ENCODE data around the gene RYR3. TPM values are rescaled to one million over a fixed set of nuclear protein-coding genes. Genes with fewer than 3 reads are reported as not detected.

RYR3 gene
- polyA plus RNA-seq, 1 donor (not counting 4 experiments of a cell fraction or from before 2014, with no cell fraction given), result 0.04 TPM

- H3K9me3 ChIP-seq (ENCODE audit: control insufficient read depth, low read depth, low read length), result no peaks in the 10 kb centered on the region
- no peaks in the 10 kb centered on the region for H3K27me3 ChIP-seq (ENCODE audit: control insufficient read depth, extremely low read depth, insufficient read depth, low read length)
- dilution Hi-C loops (cut with MboI; ENCODE audit: extremely low pct_ligation_motif_present, low sequenced_read_pairs), result no loop called here
- H3K4me1 ChIP-seq (ENCODE audit: control insufficient read depth, extremely low read depth, insufficient read depth, low read length), result no peaks in the 10 kb centered on the region
- DNase-seq (ENCODE audit: low read depth, low spot score) (no peak), FAIRE-seq (no peak)
- H3K4me3 ChIP-seq (ENCODE audit: control insufficient read depth in 2 of 3, extremely low read depth in 1 of 3, insufficient read depth in 2 of 3, low read depth in 1 of 3, low read length in 3 of 3), result no peak overlapping the region
- no peaks in the 10 kb centered on the region for H3K36me3 ChIP-seq (ENCODE audit: control insufficient read depth in 2 of 2, extremely low read depth in 1 of 2, insufficient read depth in 2 of 2, low read length in 2 of 2)
- H3K9me1 ChIP-seq (ENCODE audit: control insufficient read depth, extremely low read depth, insufficient read depth, low read length), result no peaks in the 10 kb centered on the region
- no peaks in the 10 kb centered on the region for H3K79me2 ChIP-seq (ENCODE audit: control insufficient read depth, insufficient read depth, low read length)
- H3K9ac ChIP-seq (ENCODE audit: control insufficient read depth, extremely low read depth, insufficient read depth, low read length), result no peak overlapping the region
- H4K20me1 ChIP-seq (ENCODE audit: control insufficient read depth, extremely low read depth, insufficient read depth, low read length), result no peaks in the 10 kb centered on the region
- no peak overlapping the region for H2AFZ ChIP-seq (ENCODE audit: control insufficient read depth, low read length)
- H3K27ac ChIP-seq (ENCODE audit: control insufficient read depth, insufficient read depth, low read length), result no peak overlapping the region
- TF ChIP-seq CTCF (optimal IDR thresholded peaks at IDR 0.05 in 1 of 3, IDR thresholded peaks at IDR 0.05 in 1 of 3, conservative IDR thresholded peaks at IDR 0.05 in 1 of 3; ENCODE audit: extremely low read depth in 1 of 3, insufficient read depth in 2 of 3, low read length in 3 of 3) (no peak), EZH2 (IDR thresholded peaks at IDR 0.05; ENCODE audit: low read length) (no peak)
- no peak overlapping the region for H3K4me2 ChIP-seq (ENCODE audit: control insufficient read depth, extremely low read depth, insufficient read depth, low read depth, low read length)
These were observed 162.9 kb downstream of the RYR3 start for GRCh38 chr15:33473714-33474113.

GRCh38 chr15:33476076-33476475 lies 165.3 kb downstream of the RYR3 start:
- Histone ChIP-seq H4K20me1 (ENCODE audit: control insufficient read depth, extremely low read depth, insufficient read depth, low read length) (no peaks in the 10 kb centered on the region), H3K4me1 (ENCODE audit: control insufficient read depth, extremely low read depth, insufficient read depth, low read length) (no peaks in the 10 kb centered on the region), H3K9ac (ENCODE audit: control insufficient read depth, extremely low read depth, insufficient read depth, low read length) (no peak overlapping the region), H3K27me3 (ENCODE audit: control insufficient read depth, extremely low read depth, insufficient read depth, low read length) (no peaks in the 10 kb centered on the region), H3K79me2 (ENCODE audit: control insufficient read depth, insufficient read depth, low read length) (no peaks in the 10 kb centered on the region), H3K9me1 (ENCODE audit: control insufficient read depth, extremely low read depth, insufficient read depth, low read length) (no peaks in the 10 kb centered on the region), H2AFZ (ENCODE audit: control insufficient read depth, low read length) (no peak overlapping the region), H3K4me2 (ENCODE audit: control insufficient read depth, extremely low read depth, insufficient read depth, low read depth, low read length) (no peak overlapping the region), H3K4me3 (ENCODE audit: control insufficient read depth in 2 of 3, extremely low read depth in 1 of 3, insufficient read depth in 2 of 3, low read depth in 1 of 3, low read length in 3 of 3) (no peak overlapping the region), H3K9me3 (ENCODE audit: control insufficient read depth, low read depth, low read length) (no peaks in the 10 kb centered on the region), H3K36me3 (ENCODE audit: control insufficient read depth in 2 of 2, extremely low read depth in 1 of 2, insufficient read depth in 2 of 2, low read length in 2 of 2) (no peaks in the 10 kb centered on the region), H3K27ac (ENCODE audit: control insufficient read depth, insufficient read depth, low read length) (no peak overlapping the region)
- DNase-seq (ENCODE audit: low read depth, low spot score) (no peak), FAIRE-seq (no peak)
- TF ChIP-seq EZH2 (IDR thresholded peaks at IDR 0.05; ENCODE audit: low read length) (no peak), CTCF (optimal IDR thresholded peaks at IDR 0.05 in 1 of 3, IDR thresholded peaks at IDR 0.05 in 1 of 3, conservative IDR thresholded peaks at IDR 0.05 in 1 of 3; ENCODE audit: extremely low read depth in 1 of 3, insufficient read depth in 2 of 3, low read length in 3 of 3) (no peak)
- dilution Hi-C loops (cut with MboI; ENCODE audit: extremely low pct_ligation_motif_present, low sequenced_read_pairs), result no loop called here
